Subcutaneous abdominal adipose tissue (tissue), 5 donors: ENCODE results near the gene SH3PXD2A.

ENCODE experiments used
- H3K27ac ChIP-seq: one replicate; pipeline ENCODE4 v1.7.0; 2013; ENCODE audit warnings: low read depth, mild to moderate bottlenecking, inconsistent platforms, low read length, moderate library complexity
- H3K27me3 ChIP-seq, 5 donors: one replicate each; pipeline ENCODE4 v1.7.0; 2013; ENCODE audit warnings: low read length in 5 of 5, inconsistent platforms in 1 of 5; ENCODE audit not compliant: control insufficient read depth in 5 of 5, insufficient read depth in 4 of 5
- H3K36me3 ChIP-seq, 5 donors: one replicate each; pipeline ENCODE4 v1.7.0; 2013; ENCODE audit warnings: low read length in 5 of 5; ENCODE audit not compliant: control insufficient read depth in 5 of 5, insufficient read depth in 5 of 5
- H3K4me1 ChIP-seq, 5 donors: one replicate each; pipeline ENCODE4 v1.7.0; 2013; ENCODE audit warnings: low read length in 5 of 5, mild to moderate bottlenecking in 3 of 5, moderate library complexity in 1 of 5; ENCODE audit not compliant: control insufficient read depth in 5 of 5, insufficient read depth in 5 of 5
- H3K4me3 ChIP-seq, 5 donors: one replicate each; pipeline ENCODE4 v1.7.0; 2013; ENCODE audit warnings: low read length in 5 of 5, low read depth in 1 of 5
- H3K9ac ChIP-seq, 5 donors: one replicate each; pipeline ENCODE4 v1.7.0; 2013; ENCODE audit warnings: low read length in 5 of 5, mild to moderate bottlenecking in 4 of 5, moderate library complexity in 3 of 5
- H3K9me3 ChIP-seq, 5 donors: one replicate each; pipeline ENCODE4 v1.7.0; 2013; ENCODE audit warnings: low read length in 5 of 5; ENCODE audit not compliant: control insufficient read depth in 5 of 5
- donor health status: healthy.
- donor health status: healthy.
- donor health status: healthy.
- donor health status: healthy.
- donor health status: healthy.

The SH3PXD2A gene

GRCh38 chr10:103562383-103562782 lies 293.0 kb downstream of the SH3PXD2A start:
- H3K9me3 ChIP-seq = peaks cover 0 to 5% (median 4%) of the 10 kb centered on the region in 5 donors
- H3K27me3 ChIP-seq = peaks cover 4 to 26% (median 19%) of the 10 kb centered on the region in 5 donors
- no peaks in the 10 kb centered on the region for H3K4me1 ChIP-seq
- H3K4me3 ChIP-seq = no peak overlapping the region
- H3K9ac ChIP-seq = no peak overlapping the region
- H3K27ac ChIP-seq = no peak overlapping the region
- H3K36me3 ChIP-seq = no peaks in the 10 kb centered on the region

- Histone ChIP-seq H3K4me1 (peaks cover 0 to 1% (median 0%) of the 10 kb centered on the region in 5 donors), H3K27me3 (peaks cover 10 to 34% (median 30%) of the 10 kb centered on the region in 5 donors), H3K27ac (no peak overlapping the region), H3K36me3 (no peaks in the 10 kb centered on the region), H3K4me3 (no peak overlapping the region), H3K9me3 (peaks cover 0 to 5% (median 4%) of the 10 kb centered on the region in 5 donors), H3K9ac (no peak overlapping the region)
Observed at GRCh38 chr10:103560886-103561285, 294.5 kb downstream of the SH3PXD2A start.

GRCh38 chr10:103559776-103560175 lies 295.6 kb downstream of the SH3PXD2A start:
- H3K4me1 ChIP-seq = peaks cover 0 to 11% (median 5%) of the 10 kb centered on the region in 5 donors
- H3K27me3 ChIP-seq = peaks cover 14 to 39% (median 32%) of the 10 kb centered on the region in 5 donors
- H3K36me3 ChIP-seq = no peaks in the 10 kb centered on the region
- H3K27ac ChIP-seq = no peak overlapping the region
- no peak overlapping the region for H3K9ac ChIP-seq
- H3K4me3 ChIP-seq = no peak overlapping the region
- H3K9me3 ChIP-seq = peaks cover 0 to 5% (median 4%) of the 10 kb centered on the region in 5 donors

GRCh38 chr10:103558911-103559310 lies 296.5 kb downstream of the SH3PXD2A start:
- H3K27me3 ChIP-seq = peaks cover 14 to 35% (median 33%) of the 10 kb centered on the region in 5 donors
- no peak overlapping the region for H3K4me3 ChIP-seq
- no peak overlapping the region for H3K9ac ChIP-seq
- H3K9me3 ChIP-seq = peaks cover 0 to 5% (median 4%) of the 10 kb centered on the region in 5 donors
- no peak overlapping the region for H3K27ac ChIP-seq
- peaks cover 0 to 12% (median 5%) of the 10 kb centered on the region in 5 donors for H3K4me1 ChIP-seq
- H3K36me3 ChIP-seq = no peaks in the 10 kb centered on the region

- Histone ChIP-seq H3K27me3 (peaks cover 14 to 35% (median 34%) of the 10 kb centered on the region in 5 donors), H3K4me3 (no peak overlapping the region), H3K4me1 (peaks cover 0 to 12% (median 5%) of the 10 kb centered on the region in 5 donors), H3K9ac (no peak overlapping the region), H3K27ac (no peak overlapping the region), H3K36me3 (no peaks in the 10 kb centered on the region), H3K9me3 (peaks cover 0 to 5% (median 4%) of the 10 kb centered on the region in 5 donors)
Observed at GRCh38 chr10:103557455-103557854, 297.9 kb downstream of the SH3PXD2A start.

- Histone ChIP-seq H3K27ac (no peak overlapping the region), H3K27me3 (peaks cover 14 to 35% (median 33%) of the 10 kb centered on the region in 5 donors), H3K36me3 (no peaks in the 10 kb centered on the region)
Observed at GRCh38 chr10:103556383-103557007, 298.9 kb downstream of the SH3PXD2A start.

GRCh38 chr10:103555712-103556111 lies 299.7 kb downstream of the SH3PXD2A start:
- H3K4me1 ChIP-seq = peaks cover 0 to 18% (median 5%) of the 10 kb centered on the region in 5 donors
- peaks cover 14 to 35% (median 33%) of the 10 kb centered on the region in 5 donors for H3K27me3 ChIP-seq
- H3K36me3 ChIP-seq = no peaks in the 10 kb centered on the region
- peaks cover 0 to under 1% (median under 1%) of the 10 kb centered on the region in 5 donors for H3K9me3 ChIP-seq
- H3K4me3 ChIP-seq = peak overlapping the region in 3 of 5 donors; percentile 11 to 32 (median 17)
- no peak overlapping the region for H3K27ac ChIP-seq
- no peak overlapping the region for H3K9ac ChIP-seq

More at GRCh38 chr10:103556383-103557007, 298.9 kb downstream of the SH3PXD2A start:
- Histone ChIP-seq H3K4me3 (no peak overlapping the region), H3K9me3 (peaks cover 0 to 5% (median 4%) of the 10 kb centered on the region in 5 donors), H3K4me1 (peaks cover 0 to 18% (median 5%) of the 10 kb centered on the region in 5 donors), H3K9ac (no peak overlapping the region)

GRCh38 chr10:103555325-103555649 lies 300.1 kb downstream of the SH3PXD2A start:
- H3K9ac ChIP-seq = no peak overlapping the region
- H3K4me1 ChIP-seq = peaks cover 0 to 18% (median 5%) of the 10 kb centered on the region in 5 donors
- no peaks in the 10 kb centered on the region for H3K36me3 ChIP-seq
- peak overlapping the region in 3 of 5 donors; percentile 11 to 32 (median 17) for H3K4me3 ChIP-seq
- no peaks in the 10 kb centered on the region for H3K9me3 ChIP-seq
- no peak overlapping the region for H3K27ac ChIP-seq
- H3K27me3 ChIP-seq = peaks cover 14 to 32% (median 31%) of the 10 kb centered on the region in 5 donors

GRCh38 chr10:103554488-103555324 lies 300.7 kb downstream of the SH3PXD2A start:
- peaks cover 0 to 18% (median 5%) of the 10 kb centered on the region in 5 donors for H3K4me1 ChIP-seq
- H3K4me3 ChIP-seq = peak overlapping the region in 4 of 5 donors; percentile 22 to 36 (median 29)
- H3K9ac ChIP-seq = peak overlapping the region in 1 of 5 donors; percentile 4
- H3K9me3 ChIP-seq = no peaks in the 10 kb centered on the region
- H3K36me3 ChIP-seq = no peaks in the 10 kb centered on the region
- H3K27ac ChIP-seq = no peak overlapping the region
- H3K27me3 ChIP-seq = peaks cover 14 to 28% (median 25%) of the 10 kb centered on the region in 5 donors
